GM19025 (cell line): ENCODE data around the gene SPATA31D1.
"Not testable (repeated sequence)": the region's sequence is repeated elsewhere in the genome, so short reads cannot be mapped to it uniquely, and the experiment has no call there.

Experiments used
- ATAC-seq: cut with Tn5 transposase; IDR thresholded peaks from one replicate; pipeline ENCODE4 v1.9.1; 2021; ENCODE audit warnings: mild to moderate bottlenecking, low read depth, moderate library complexity; ENCODE audit not compliant: unreplicated experiment

SPATA31D1 gene

GRCh38 chr9:81988472-81988871 is at the start of gene SPATA31D1:
Gene SPATA31D1, plus strand, starts transcription at chr9:81988772. Its CDS starts 47 bp downstream, at chr9:81988819.
- ATAC-seq = not testable (repeated sequence)

GRCh38 chr9:81943393-81943792 is 45.2 kb upstream of the SPATA31D1 start, which contains the start of gene SPATA31D3:
Gene SPATA31D3, plus strand, starts transcription at chr9:81943500. Its CDS starts 86 bp downstream, at chr9:81943586.
- ATAC-seq = not testable (repeated sequence)

- ATAC-seq = not testable (repeated sequence)
These were observed 39.9 kb upstream of the SPATA31D1 start for GRCh38 chr9:81948650-81949049.

- ATAC-seq = no peak
These were observed 35.5 kb upstream of the SPATA31D1 start for GRCh38 chr9:81953096-81953495.

- no peak for ATAC-seq
These were observed 32.9 kb upstream of the SPATA31D1 start for GRCh38 chr9:81955625-81956024.

- ATAC-seq = no peak
These were observed 24.1 kb upstream of the SPATA31D1 start for GRCh38 chr9:81964218-81965171.

GRCh38 chr9:81968026-81968425 is 20.5 kb upstream of the SPATA31D1 start:
- ATAC-seq = no peak

GRCh38 chr9:81969971-81970370 is 18.6 kb upstream of the SPATA31D1 start:
- ATAC-seq = no peak

- ATAC-seq = no peak
These were observed 16.8 kb upstream of the SPATA31D1 start for GRCh38 chr9:81971727-81972126.

GRCh38 chr9:81974764-81975163 is 13.8 kb upstream of the SPATA31D1 start:
- ATAC-seq = no peak

- ATAC-seq = no peak
These were observed 12.2 kb upstream of the SPATA31D1 start for GRCh38 chr9:81976351-81976750.

GRCh38 chr9:81979196-81979595 is 9.4 kb upstream of the SPATA31D1 start:
- ATAC-seq = no peak

GRCh38 chr9:81980568-81980967 is 8.0 kb upstream of the SPATA31D1 start:
- ATAC-seq = no peak

- ATAC-seq = no peak
These were observed 6.7 kb upstream of the SPATA31D1 start for GRCh38 chr9:81981883-81982282.

GRCh38 chr9:81984928-81985327 is 3.6 kb upstream of the SPATA31D1 start:
- ATAC-seq = no peak

GRCh38 chr9:81986051-81986450 is 2.5 kb upstream of the SPATA31D1 start:
- ATAC-seq = no peak

- no peak for ATAC-seq
These were observed 1.1 kb downstream of the SPATA31D1 start for GRCh38 chr9:81989700-81990099.

GRCh38 chr9:81993656-81994055 is 5.1 kb downstream of the SPATA31D1 start:
- ATAC-seq = no peak

GRCh38 chr9:81999806-82000205 is 11.2 kb downstream of the SPATA31D1 start:
- ATAC-seq = no peak

GRCh38 chr9:82010711-82011110 is 22.1 kb downstream of the SPATA31D1 start:
- no peak for ATAC-seq

GRCh38 chr9:82011133-82011532 is 22.6 kb downstream of the SPATA31D1 start:
- ATAC-seq = no peak

GRCh38 chr9:82012276-82012675 is 23.7 kb downstream of the SPATA31D1 start:
- ATAC-seq = no peak
